Stimulated activated CD4-positive, alpha-beta T cell treated with anti-CD3 and anti-CD28 coated beads, Interleukin-12 subunit alpha, Interleukin-12 subunit beta, amount 100 ng/mL, for 4 hours (primary cell): ENCODE measurements around the gene PSMG4.

Experiments
- DNase-seq: peaks from one replicate; pipeline ENCODE4 v3.0.0-alpha.2; 2020

Gene PSMG4

DNA sequence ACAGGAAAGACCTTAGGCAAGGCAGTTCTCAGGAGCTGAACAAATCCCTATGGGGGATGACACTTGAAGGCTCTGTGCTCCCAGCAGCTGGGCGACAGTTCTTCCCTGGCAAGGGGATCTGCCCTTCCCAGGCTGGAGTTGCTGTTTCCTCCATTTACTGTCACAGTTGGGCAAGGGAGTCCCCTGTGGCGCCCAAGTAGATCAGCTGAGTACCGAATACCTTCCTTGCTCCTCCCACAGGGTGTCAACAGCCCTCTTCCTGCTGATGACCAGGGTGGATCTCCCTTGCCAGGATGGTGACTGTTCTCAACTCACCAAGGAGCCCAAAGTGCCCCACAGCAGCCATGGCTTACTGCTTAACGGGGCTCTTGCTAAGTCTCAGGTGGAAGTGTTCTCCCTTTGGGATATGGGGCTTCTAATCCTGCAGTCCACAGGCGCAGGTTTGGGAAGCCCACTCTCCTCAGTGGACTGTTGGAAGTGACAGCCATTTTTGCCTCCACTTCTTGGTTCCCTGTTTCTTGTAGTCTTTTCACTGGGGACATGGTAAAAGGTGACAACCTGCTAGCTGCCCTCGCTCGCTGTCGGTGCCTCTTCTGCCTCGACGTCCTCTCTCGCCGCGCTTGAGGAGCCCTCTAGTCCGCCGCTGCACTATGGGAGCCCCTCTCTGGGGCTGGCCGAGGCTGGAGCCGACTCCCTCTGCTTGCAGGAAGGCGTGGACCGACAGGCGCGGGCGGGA lies 5.7 kb upstream of the PSMG4 start:
- DNase-seq = no peak

DNA sequence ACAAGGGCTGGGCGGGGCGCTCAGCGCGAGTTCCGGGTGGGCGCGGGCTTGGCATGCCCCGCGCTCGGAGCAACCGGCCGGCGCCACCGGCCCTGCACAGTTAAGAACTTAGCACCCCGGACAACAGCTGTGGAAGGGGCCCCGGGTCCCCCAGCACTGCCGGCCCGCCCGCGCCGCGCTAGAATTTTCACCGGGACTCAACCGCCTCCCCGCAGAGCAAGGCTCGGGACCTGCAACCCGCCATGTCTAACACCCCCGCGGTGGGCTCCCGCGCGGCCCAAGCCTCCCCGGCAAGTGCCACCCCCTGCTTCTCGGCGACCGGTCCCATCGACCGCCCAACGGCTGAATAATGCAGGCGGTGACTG lies 5.2 kb upstream of the PSMG4 start:
- DNase-seq = no peak

DNA sequence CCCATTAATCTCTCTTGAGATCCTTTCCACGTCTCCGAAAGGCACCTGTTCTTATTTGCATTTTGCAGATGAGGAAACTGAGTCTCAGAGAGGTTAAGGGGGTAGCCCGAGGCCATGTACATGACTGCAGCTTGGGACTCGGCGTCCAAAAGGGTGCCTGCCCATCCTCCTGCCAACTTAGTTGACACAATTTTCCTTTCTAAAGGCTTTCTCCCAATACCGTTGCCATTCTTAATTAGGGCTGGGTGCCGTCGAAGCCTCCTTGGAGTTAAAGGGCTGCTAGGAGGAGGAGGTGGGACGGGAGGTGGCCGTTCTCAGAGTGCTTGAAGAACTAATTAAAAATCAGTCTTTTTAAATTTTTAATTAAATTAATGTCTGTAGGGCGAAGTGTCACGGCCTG lies 546 bp upstream of the PSMG4 start:
- DNase-seq = no peak

DNA sequence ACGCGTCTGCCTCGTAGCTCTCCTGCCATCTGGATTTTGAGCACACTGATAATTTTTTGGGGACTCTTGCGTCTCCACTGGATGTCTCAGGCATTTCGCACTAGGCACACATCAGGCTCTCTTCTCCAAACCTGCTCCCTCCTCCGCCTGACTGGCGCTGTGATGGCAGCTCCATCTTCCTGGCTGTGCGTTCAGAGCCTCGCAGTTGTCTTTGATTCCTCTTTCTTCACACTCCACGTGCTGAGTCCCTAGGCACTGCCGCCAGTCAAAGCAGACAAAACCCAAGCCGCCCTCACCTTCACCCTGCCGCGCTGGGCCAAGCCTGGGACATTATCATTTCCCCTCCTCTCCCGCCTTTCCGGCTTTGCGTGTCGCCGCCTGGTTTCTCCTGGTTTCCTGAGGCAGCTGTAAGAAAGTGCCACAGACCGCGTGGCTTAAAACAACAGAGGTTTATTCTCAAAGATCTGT lies 778 bp downstream of the PSMG4 start:
- DNase-seq = peak; percentile 32

DNA sequence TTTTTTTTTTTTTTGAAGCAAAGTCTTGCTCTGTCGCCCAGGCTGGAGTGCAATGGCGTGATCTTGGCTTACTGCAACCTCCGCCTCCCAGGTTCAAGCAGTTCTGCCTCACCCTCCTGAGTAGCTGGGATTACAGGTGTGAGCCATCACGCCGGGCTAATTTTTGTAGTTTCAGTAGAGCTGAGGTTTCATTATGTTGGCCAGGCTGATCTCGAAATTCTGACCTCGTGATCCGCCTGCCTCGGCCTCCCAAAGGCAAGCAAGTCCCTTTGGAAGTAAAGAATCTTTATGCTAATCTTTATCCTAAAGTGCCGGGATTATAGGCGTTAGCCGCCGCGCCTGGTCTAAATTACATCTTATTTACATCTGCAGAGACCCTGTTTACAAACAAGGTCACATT lies 1.5 kb downstream of the PSMG4 start:
- DNase-seq = no peak

DNA sequence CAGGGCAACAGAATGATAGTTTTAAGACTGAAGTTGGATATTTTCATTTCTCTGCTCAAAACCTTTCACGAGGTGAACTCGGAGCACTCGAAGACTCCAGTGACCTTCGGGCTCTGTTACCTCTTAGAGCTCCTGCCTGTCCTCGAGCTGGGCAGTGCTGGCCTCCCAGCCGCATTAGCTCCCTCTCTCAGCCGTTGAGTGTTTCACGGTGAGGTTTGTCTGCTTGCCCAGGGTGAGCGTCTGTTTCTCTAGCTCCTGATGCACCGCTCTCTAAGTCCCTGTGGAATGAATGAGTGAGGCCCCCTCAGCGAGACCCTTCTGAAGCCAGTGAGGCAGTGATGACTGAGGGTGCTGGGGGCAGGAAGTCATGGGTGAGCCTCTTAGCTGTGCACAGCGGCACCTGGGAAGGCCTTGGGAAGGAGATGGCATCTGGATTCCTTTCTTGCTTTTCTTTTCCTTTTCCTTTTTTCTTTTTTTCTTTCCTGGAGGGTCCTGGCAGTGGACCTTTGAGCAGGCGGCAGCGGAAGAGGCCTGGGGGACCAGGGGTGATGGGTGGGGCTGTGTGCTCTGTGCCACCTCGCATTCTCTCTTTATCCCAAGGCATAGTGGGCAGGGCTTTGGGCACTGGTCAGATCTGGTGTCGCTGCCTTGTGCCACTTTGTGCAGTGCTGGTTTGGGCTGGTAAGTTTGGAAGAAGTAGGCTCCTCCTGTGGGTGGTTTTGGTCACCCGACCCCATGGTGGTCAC lies 2.2 kb downstream of the PSMG4 start:
- no peak for DNase-seq

DNA sequence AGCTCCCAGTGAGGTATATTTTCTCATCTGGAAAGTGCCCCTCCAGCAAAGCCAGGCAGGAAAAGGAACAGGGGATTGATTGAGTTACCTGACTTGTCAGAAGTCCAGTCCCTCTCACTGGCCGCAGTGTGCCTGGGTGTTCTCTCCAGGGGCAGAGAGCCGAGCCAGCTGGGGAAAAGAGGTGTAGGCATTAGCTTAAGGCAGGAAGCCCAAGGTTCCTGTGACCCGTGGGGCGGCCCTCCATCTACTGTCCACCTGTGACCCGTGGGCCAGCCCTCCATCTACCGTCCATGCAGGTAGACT lies 2.7 kb downstream of the PSMG4 start:
- no peak for DNase-seq

DNA sequence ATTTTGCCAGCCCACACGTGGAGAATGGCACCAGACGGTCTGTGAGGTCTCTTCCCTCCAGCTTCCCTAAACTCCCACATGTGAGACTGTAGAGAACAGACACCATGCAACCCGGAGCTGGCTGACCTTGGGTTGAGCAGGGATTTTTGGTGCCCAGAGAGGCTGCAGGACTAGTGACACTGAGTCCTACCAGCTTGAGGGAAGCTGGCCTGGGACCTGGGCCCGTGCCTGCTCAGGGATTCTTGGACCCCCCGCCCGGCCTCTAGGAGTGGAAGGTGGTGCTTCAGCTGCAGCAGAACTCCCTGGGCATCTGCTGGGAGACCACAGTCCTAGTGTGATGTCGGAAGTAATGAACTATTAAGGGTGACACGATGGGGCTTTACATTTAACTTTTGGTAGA lies 3.2 kb downstream of the PSMG4 start:
- no peak for DNase-seq

DNA sequence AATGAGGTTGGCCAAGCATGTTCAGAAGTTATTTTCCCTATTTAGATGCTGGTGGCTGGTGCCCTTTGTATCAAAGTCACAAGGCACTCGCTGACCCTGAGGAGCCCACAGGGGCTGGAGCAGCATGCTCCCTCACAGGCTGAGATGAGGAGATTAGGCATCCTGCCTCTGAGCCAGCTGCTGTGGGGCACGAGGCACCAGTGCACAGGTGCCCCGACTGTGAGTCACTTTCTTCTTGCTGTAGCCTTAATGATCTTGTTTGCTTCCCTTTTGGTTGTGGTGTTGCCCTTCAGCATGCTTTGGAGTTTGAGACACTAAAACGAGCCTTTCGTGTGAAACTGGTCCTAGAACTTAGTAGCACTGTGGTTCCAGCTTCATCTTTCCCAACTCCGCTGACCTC lies 4.3 kb downstream of the PSMG4 start:
- DNase-seq = no peak

DNA sequence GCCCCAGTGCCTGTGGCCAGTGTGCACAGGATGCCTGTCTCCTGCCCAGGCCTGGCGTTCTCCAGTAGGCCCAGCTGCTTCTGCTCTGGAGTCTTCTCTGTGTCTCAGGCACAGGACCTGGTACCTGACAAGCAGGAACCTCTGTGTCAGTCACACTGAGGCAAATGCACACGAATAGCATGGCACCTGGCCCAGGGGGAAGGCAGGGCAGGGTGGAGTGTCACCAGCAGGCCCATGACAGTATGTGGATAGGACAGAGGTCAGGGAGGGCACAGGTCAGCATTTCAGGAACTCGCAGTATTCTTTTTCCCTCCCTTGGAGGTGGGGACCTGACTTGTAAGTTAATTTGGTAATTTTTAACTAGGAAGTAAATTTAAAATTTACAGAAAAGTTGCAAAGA lies 5.6 kb downstream of the PSMG4 start:
- no peak for DNase-seq

DNA sequence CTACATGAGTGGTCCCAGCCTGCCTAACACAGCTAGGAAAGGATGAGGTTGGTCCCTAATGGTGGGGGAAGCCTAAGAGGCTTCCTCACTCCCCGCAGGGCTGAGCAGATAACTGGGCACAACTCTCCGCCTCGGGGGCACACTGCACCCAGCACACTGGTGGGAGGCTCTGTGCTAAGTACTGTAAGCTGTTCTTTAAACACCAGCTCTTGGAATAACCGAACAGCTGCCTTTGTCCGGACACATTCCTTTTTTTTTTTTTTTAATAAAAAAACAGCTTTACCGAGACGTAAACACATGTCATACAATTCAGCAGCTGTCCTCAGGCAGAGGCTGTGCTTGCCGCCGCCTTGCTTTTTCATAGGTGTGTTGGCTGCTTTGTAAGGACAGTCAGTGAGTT lies 6.9 kb downstream of the PSMG4 start:
- DNase-seq = no peak

DNA sequence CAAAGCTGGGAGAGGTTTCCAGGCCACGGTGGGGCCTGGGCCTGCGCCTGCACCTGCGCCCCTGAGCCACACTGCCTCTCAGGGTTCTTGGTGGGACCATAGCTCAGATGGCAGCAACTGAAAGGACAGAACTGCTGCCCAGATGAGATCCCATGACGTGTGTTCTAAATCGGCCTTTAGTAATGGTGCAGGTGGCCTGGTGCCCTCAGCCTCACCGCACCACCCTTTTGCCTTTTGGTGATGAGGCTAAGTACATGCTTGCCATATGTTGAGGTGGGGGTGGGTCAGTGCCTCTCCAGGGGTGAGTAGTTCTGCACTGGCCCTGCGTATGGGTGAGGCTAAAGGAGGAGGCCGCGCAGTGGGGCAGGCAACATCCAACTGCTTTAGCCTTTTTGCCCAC lies 7.4 kb downstream of the PSMG4 start:
- DNase-seq = no peak

DNA sequence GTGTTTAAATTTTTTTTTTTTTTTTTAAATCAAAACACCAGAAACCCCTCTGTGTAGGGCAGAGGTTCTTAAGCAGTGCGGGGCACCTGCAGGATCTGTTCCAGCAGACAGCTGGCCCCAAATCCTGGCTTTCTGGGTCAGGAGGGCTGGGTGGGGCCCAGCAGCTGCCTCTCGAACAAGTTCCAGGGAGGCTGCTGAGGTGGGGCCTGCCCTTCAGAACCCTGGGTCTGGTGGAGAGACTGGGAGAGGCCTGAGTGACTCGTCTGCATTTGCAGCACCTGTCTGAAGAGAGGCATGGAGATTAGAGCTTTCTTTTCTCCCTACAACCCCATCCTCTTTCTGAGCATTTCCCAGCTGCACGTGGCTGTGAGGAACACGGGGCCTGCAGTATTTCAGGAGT lies 8.4 kb downstream of the PSMG4 start:
- DNase-seq = no peak

DNA sequence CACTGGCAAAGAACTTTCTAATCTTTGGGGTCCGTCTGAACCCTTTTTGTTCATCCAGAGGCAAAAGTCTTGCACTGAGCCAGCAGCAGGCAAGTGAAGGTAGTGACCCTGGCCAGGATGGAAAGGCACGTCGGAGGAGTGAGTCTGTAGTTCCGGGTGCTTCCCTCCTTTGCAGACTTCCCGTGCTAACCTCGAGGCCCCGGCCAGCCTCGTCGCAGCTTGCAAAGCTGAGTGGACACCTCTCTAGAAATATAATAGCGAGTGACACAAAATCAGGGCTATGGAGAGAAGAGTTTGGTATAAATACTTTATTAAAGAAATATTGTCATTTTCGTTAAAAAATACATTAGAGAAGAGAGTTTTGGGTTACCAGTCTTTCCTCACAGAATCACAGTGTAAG lies 9.9 kb downstream of the PSMG4 start:
- DNase-seq = no peak

DNA sequence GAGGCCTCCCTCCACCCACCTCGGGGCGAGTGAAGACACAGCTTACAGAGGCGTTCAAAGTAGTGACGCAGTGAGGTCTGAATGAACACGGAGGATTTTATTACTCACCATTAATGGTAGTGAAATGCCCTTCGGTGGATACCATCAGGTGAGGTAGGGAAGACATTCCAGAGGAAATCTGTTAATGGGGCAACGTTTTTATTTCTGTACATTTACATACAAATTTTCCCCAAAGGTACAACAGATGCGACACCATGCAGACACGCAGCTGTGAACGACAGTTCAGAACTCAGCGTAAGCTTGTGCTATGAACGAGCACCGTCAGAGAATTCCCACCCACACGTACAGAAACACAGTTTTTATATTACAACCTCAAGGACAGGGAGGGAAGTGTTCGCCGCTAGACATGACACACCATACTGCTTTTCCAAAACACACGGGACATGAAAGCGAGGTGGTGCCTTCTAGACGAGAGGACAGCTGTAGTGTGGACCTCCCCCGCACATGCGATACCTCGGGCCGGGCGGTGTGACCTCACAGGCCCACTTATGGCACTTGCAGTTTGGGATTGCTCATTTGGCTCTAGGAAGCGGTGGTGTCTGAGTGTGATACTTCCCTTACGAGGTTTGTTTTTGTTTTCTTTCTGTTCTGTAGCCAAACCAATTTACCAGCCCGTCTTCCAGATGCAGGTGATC lies 10.7 kb downstream of the PSMG4 start:
- DNase-seq = no peak

DNA sequence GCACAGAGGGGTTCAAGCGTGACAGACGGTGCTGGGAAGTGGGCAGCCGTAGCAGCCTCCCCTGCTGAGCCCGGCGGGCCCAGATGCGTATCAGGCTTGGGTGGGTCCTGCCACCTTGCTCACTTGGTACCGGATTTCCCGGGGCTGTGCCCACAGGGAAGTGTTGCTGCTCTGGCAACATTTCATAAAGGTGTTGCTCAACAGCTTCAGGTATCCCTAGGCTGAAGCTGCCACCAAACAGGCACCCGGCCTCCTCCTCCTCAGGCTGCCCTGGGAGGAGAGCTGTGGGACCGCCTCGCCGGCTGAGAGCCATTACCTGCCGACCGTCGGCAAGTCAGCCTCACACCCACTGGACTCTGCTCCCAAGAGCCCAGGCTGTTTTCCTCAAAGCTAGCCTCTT lies 11.5 kb downstream of the PSMG4 start:
- no peak for DNase-seq

DNA sequence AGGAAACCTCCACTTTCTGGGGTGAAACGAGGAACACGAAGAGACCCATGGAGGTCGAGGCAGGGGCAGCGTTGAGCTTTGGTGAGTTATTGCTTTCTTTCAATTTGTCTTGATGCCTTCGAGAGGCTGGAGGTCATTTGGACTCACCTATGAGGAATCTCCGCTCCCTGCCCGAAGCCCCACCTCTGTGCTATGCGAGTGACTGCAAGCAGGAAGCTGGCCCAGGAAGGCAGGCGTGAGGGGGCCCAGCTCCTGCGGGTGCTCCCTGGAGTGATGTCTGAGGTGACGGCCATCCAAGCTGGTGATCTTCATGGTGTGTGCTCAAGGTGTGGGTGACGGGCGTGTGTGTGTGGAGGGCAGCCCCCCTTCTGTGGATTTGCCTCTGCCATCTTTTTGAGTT lies 13.0 kb downstream of the PSMG4 start:
- DNase-seq = no peak

DNA sequence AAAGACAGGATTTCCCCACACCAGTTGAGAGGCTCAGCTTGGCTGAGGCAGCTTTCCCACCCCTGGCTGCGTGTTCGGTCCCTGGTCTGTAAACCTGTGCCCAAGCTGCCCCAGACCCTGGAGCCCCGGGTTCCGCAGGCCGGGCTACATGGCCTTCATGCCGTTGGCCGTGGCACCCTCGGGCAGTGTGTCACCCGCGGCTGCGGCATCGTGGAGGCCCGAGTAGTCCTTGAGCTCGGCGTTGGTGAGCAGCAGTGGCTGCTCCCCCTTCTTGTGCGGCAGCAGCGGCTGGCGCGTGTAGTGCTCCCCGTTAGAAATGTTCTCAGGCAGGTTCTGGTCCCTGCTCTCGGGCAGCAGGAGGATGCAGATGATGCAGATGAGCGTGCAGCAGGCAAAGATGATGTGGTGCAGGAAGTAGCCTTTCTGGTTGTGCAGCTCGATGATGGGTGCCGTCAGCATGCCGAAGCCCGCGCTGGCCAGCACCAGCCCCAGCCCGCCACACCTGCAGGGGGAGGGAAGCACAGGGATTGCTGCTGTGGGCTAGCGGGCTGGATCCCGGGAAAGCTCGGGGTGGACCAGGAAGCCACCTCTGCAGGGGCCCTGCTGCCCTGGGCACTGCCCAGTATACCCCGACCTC lies 14.3 kb downstream of the PSMG4 start:
- DNase-seq = no peak

DNA sequence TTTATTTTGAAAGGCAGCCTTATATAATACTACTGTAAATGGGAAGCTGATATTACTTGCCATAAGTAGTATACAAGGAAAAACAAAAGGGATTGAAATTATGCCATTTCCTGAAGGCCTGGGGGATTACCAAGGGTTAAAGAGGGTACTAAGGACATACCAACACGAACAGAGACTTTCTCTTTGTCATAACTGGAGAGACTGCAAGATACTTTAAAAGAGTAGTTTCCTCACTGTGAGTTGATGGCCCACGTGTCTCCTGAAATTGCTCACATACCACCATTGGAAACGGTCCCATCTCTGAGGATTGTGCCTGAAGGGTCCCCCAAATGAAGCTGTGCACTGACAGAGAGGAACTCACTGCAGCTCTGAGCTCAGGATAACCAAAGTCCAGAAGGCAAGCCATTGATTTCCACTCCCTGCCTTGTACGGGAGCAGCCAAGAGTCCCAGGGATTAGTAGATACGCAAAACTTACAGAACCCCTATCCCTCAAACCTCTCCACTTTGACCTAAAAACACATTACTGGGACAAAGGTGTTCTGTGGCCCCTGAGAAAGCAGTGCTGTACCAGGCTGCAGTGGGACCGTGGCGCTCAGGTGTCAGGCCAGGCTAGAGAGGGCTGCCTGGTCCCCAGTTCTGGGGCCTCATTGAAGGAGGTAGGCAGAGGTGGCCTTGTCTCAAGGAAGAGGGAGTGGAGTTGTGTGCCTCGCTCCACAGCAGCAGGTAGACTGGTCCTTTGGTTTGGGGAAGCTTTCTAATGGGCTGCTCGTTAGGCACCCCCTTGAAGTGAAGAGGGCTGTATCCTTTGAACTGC lies 15.2 kb downstream of the PSMG4 start:
- no peak for DNase-seq

DNA sequence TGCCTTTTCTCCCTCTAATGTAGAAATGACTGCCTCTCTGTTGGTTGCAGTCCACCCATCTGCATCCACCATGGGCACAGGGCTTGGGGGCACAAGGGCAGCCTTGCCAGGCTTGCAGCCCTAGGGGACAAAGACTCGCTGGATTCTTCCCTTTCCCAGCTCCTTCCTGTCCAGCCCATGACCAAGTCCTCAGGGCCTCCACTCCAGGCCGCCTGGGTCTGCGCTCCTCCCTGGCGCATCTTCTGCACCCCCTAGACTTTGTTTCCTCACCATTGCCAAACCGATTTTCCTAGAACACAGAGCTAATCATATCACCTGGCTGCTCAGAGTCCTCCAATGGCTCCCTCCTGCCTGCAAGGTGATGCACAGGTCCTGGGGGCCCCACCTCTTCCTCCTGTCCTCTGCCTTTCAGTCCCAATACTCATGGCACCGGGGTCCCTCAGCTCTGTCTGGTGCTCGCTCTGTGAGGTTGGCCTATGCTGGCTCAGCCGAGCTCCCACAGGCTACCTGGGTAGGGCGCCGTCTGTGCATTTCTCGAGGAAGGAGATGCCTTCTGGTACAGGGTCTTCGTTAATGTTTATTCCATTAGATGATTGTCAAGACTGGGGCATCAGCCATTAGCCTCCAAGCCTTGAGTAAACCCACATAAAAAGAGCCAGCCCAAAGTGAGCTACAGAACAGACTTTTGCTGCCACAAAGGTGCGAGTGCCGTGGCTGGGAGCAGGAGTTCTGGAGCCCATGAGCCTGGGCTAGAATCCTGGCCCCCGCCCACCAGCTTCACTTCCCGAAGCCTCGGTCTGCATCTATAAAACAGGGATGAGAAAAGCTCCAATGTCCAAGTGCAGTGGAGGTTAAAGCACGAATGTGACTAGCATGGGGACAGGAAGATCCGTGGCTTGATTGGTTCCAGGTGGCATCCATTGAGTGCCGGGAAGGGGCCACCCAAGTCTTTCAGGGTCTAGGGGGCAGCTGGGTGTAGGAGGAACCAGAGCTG lies 17.7 kb downstream of the PSMG4 start:
- DNase-seq = no peak

DNA sequence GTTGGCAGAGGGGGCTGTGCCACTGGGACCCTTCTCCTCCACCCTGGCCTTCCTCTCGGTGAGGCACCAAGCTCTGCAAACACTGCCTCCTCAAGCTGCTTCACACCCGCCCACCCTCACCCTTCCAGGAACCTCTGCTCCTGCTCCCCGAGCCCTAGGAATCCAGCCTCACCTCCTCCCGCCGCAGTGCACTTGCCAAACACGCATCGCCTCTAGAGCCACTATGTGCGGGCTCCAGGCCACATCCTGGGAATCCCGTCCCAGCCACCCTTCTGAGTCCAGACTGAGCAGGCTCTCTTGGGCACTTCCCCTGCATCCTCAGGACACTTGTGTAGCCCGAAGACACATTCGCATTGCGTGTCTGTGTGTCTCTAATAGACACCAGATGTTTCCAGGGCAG lies 18.5 kb downstream of the PSMG4 start:
- no peak for DNase-seq
